NB4 (cell line): ENCODE measurements around the gene ANKS1B.

Source experiments
- MYC ChIP-seq: IDR thresholded peaks from 2 replicates; pipeline ENCODE4 v1.6.1; 2011; ENCODE audit warnings: low read depth, low read length
- POLR2A ChIP-seq: IDR thresholded peaks from 2 replicates; pipeline ENCODE4 v1.6.1; 2011; ENCODE audit warnings: mild to moderate bottlenecking; ENCODE audit not compliant: insufficient read length; ENCODE audit errors: extremely low read depth
- TF ChIP-seq, protein P1 (sequence below): IDR thresholded peaks from one replicate; pipeline ENCODE4 v1.5.1; 2012; ENCODE audit warnings: low read depth, low read length
- TF ChIP-seq, protein P2 (sequence below): IDR thresholded peaks from 2 replicates; pipeline ENCODE4 v1.6.1; 2011; ENCODE audit warnings: low read depth, low read length

DNA sequence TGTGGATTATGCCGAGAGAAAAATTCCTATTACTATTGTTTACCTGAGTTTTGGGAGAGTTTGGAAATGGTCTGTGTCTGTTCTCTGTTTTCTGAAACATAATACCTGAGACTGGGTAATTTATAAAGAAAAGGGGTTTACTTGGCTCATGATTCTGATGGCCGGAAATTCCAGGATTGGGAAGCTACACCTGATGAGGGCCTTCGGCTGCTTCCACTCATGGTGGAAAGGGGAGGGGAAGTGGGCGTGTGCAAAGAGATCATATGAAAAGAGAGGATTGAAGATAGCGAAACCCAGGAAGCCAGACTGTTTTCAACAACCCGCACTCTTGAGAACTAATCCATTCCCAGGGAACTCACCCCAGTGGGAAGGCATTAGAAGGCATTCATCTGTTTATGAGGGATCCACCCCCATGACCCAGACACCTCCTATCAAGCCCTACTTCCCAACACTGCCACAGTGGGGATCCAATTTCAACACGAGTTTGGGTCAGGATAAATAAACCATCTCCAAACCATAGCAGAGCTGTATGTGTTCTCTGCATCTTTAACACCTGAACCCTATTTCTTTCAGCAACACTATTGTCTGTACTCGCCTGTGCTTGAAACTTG lies 1288.6 kb downstream of the ANKS1B start:
- TF ChIP-seq POLR2A (no peak), MYC (no peak)
- TF ChIP-seq, protein P1, sequence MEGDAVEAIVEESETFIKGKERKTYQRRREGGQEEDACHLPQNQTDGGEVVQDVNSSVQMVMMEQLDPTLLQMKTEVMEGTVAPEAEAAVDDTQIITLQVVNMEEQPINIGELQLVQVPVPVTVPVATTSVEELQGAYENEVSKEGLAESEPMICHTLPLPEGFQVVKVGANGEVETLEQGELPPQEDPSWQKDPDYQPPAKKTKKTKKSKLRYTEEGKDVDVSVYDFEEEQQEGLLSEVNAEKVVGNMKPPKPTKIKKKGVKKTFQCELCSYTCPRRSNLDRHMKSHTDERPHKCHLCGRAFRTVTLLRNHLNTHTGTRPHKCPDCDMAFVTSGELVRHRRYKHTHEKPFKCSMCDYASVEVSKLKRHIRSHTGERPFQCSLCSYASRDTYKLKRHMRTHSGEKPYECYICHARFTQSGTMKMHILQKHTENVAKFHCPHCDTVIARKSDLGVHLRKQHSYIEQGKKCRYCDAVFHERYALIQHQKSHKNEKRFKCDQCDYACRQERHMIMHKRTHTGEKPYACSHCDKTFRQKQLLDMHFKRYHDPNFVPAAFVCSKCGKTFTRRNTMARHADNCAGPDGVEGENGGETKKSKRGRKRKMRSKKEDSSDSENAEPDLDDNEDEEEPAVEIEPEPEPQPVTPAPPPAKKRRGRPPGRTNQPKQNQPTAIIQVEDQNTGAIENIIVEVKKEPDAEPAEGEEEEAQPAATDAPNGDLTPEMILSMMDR = no peak
- TF ChIP-seq, protein P2, sequence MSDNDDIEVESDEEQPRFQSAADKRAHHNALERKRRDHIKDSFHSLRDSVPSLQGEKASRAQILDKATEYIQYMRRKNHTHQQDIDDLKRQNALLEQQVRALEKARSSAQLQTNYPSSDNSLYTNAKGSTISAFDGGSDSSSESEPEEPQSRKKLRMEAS = no peak
